C4-2B (cell line): ENCODE measurements around the gene SMG7.

Experiments
- H3K27ac ChIP-seq: fragments of 450-650 bp; 2 replicates; pipeline ENCODE4 v1.5.1; 2017
- ZFX ChIP-seq: fragments of 450-650 bp; IDR thresholded peaks from 2 replicates; pipeline ENCODE4 v1.6.1; 2017
- TF ChIP-seq, protein P1 (sequence below): fragments of 450-650 bp; conservative IDR thresholded peaks from 2 replicates; pipeline ENCODE4 v1.5.1; 2017; ENCODE audit warnings: mild to moderate bottlenecking

The SMG7 gene

GRCh38 chr1:183588827-183589226 is 116.5 kb downstream of the SMG7 start:
- TF ChIP-seq ZFX = no peak
- TF ChIP-seq, protein P1, sequence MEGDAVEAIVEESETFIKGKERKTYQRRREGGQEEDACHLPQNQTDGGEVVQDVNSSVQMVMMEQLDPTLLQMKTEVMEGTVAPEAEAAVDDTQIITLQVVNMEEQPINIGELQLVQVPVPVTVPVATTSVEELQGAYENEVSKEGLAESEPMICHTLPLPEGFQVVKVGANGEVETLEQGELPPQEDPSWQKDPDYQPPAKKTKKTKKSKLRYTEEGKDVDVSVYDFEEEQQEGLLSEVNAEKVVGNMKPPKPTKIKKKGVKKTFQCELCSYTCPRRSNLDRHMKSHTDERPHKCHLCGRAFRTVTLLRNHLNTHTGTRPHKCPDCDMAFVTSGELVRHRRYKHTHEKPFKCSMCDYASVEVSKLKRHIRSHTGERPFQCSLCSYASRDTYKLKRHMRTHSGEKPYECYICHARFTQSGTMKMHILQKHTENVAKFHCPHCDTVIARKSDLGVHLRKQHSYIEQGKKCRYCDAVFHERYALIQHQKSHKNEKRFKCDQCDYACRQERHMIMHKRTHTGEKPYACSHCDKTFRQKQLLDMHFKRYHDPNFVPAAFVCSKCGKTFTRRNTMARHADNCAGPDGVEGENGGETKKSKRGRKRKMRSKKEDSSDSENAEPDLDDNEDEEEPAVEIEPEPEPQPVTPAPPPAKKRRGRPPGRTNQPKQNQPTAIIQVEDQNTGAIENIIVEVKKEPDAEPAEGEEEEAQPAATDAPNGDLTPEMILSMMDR = no peak

DNA sequence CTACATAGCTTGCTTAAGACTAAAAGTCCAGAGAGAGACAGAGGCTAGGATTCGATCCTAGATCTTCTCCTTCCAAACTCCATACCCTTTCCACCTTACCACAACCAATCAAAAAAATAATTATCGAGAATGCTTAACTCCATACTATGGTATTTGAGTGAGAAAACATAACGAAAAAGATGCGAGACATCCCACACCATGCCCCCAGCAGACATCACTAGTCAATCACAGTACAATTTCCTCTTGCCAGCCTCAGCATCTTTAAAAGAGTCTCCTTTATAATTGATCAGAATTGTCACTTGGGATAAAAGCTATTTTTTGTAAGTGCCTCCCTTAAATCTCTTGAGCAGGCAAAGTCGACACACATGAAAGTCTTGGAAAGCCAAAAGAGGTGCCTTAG is 117.1 kb downstream of the SMG7 start:
- H3K27ac ChIP-seq = no peak overlapping the region
- TF ChIP-seq ZFX = no peak
- TF ChIP-seq, protein P1 = no peak

More at GRCh38 chr1:183588827-183589226, 116.5 kb downstream of the SMG7 start:
- no peak overlapping the region for H3K27ac ChIP-seq

GRCh38 chr1:183589874-183590243 is 117.6 kb downstream of the SMG7 start:
- no peak for TF ChIP-seq ZFX
- TF ChIP-seq, protein P1 = no peak
- H3K27ac ChIP-seq = no peak overlapping the region

DNA sequence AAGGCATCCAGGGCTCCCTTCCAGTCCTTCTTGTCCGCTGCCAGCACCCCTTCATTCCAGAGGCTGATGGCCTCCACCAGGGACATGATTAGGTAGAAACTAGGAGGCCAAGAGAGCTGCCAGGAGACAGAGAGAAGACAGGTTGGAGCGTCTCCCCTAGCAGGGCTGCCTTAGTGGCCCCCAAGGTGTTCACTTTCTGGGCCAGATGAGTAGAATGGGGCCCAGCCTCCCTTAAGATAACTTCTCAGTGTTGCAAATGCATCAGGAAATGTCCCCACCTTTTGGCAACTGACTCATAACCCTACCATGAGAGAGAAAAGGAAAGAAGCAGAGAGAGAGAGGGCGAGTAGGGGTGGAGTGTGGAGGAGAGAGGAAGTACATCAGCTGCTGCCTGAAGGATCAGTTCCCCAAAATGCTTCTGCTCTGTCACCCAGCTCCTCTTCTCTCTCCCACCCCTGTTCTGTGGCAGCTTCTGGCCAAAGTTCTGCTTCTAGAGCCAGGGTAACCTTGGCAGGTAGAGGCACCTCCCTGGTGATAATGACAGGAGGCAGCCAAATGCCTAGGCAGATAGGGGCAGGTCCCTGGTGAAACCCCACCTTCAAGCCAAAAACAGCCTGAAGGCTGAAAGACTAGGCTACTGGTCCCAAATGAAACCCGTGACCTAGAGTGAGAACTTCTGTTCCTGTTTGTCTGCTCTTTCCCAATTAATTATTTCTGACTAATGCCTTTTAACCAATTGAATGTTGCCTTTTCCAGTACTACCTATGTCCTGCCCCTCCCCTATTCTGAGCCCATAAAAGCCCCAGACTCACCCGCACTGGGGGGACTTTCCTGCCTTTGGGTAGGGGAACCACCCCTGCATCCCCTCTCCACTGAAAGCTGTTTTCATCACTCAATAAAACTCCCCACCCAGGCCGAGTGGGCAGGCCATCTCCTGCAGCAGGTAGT is 118.2 kb downstream of the SMG7 start, which contains the start of gene NCF2:
Gene NCF2, minus strand, starts transcription at position 216 of the 948 bp plus-strand sequence. Its CDS starts 130 bp downstream, at position 86.
- no peak within 1 kb of the TSS for H3K27ac ChIP-seq
- no peak for TF ChIP-seq ZFX

DNA sequence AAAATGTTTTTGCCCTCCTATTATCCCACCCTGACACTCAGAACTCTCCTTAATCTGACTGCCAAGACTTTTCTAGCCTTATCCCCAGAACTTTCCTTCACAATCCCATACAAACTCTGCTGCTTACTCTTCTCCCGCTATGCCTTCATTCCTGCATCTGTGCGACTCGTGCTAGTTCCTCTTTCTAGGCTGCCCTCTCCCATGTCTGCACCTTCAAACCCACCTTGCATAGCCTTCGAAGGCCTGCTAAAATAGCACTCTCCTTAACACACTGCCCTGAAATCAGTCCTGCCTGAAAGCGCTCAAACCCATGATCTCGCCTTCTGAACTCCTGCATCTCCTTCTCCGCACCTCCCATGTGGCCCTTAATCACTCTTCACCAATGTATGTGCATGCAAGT is 120.4 kb downstream of the SMG7 start:
- no peak overlapping the region for H3K27ac ChIP-seq
- no peak for TF ChIP-seq ZFX
- TF ChIP-seq, protein P1 = no peak

GRCh38 chr1:183593356-183593755 is 121.1 kb downstream of the SMG7 start:
- H3K27ac ChIP-seq = no peak overlapping the region
- no peak for TF ChIP-seq ZFX
- TF ChIP-seq, protein P1 = no peak

GRCh38 chr1:183595537-183595936 is 123.2 kb downstream of the SMG7 start:
- TF ChIP-seq ZFX = no peak
- TF ChIP-seq, protein P1 = no peak
- H3K27ac ChIP-seq = no peak overlapping the region

DNA sequence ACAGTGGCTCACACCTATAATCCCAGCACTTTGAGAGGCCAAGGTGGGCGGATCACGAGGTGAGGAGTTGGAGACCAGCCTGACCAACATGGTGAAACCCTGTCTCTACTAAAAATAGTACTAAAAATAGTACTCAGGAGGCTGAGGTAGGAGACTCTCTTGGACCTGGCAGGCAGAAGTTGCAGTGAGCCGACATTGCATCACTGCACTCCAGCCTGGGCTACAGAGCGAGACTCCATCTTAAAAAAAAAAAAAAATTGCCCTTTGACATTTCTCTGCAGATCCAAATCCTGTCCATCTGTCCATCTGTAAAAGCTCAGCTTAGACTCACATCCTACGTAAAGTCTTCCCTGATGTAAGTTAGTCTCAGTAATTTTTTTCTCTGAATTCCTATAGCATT is 124.2 kb downstream of the SMG7 start:
- TF ChIP-seq, protein P1 = no peak
- no peak for TF ChIP-seq ZFX
- H3K27ac ChIP-seq = no peak overlapping the region
